ENCODE results near the gene G3BP1.
"Not testable (repeated sequence)": the region's sequence is repeated elsewhere in the genome, so short reads cannot be mapped to it uniquely, and the experiment has no call there.

G3BP1 gene

DNA sequence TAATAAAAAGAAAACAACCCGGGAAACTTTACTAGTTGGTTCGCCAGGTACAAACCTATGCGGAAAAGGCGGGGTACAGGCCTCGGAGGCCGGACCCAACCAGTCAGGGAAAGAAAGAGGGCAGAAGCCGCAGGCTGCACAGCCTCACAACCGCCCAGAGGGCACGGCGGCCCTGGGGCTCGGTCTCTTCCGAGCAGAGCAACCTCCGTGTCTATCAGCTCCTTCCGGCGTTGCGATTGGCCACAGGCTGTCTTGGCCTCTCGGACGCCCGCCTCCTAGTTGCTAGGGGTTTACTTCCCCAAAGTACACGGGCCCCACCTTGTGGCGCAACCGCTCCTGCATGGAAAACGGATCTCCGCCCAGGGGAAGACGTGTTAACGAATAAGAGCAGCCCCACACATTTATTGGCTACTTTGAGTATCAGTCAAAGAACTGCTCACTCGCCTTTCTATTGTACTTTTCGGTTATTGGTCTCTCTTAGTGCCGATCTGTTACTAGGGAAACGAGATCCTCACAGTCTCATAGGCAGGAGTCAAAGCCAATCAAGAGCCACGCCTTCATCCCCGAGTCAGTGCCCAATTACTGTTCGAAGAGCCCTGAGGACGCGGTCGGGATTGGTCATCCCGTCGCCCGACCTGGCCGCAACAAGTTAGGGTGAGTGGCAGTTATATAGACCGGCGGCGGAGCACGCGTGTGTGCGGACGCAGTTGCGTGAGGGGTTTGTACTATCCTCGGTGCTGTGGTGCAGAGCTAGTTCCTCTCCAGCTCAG is at the start of gene G3BP1:
TSS of gene G3BP1 (plus strand) at position 696 of the 770 bp plus-strand sequence. CDS start 14,667 bp downstream, outside the sequence.
- DNase-seq (ENCODE audit: low read depth, low spot score), result peak; percentile 99

DNA sequence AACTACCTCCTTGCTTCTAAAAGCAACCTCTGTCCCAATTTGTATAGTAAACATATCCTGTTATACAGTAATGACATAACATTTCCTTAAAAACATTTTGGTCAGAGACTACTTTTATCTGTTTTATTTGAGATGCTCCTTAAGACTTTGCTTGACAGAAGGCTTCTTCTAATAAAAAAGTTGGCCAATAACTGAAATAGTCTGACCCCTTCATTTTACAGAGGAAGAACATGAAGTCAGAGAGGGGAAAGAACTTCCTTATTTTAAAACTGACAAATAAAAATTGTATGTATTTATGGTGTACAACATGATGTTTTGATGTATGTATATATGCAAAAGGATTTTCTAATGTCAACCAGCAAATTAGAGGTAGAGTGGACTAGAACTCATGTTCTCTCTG is 49.2 kb upstream of the G3BP1 start:
- DNase-seq (ENCODE audit: low read depth, low spot score), result no peak

DNA sequence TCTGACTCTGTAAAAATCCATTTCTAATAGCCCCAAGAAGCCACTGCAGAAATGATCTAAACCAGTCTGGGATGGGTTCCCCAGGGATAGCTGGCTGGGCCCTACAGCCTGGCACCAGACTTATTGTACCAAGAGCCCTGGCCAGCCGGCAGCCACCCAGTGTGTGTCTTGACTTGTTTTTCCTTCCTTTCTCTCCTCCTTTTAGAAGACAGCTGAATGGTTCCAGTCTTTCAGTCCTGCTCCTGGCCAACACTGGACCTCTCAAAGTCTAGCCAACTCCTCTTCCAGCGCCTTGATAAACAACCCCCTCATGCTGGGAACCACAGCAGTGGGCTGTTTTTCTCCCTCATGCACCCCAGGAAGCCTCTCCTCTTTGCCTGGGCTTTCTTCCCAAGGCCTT is 47.4 kb upstream of the G3BP1 start:
- DNase-seq (ENCODE audit: low read depth, low spot score), result no peak

DNA sequence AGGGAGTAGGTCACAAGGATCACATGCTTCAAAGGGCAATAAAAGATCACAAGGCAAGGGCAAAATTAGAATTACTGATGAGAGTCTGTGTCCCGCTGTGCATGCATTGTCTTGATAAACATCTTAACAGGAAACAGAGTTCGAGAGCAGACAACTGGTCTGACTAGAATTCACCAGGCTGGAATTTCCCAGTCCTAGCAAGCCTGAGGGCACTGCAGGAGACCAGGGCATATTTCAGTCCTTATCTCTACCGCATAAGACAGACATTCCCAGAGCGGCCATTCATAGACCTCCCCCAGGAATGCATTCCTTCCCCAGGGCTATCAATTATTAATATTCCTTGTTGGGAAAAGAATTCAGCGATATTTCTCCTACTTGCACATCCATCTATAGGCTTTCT is 42.2 kb upstream of the G3BP1 start:
- not testable (repeated sequence) for DNase-seq (ENCODE audit: low read depth, low spot score)

DNA sequence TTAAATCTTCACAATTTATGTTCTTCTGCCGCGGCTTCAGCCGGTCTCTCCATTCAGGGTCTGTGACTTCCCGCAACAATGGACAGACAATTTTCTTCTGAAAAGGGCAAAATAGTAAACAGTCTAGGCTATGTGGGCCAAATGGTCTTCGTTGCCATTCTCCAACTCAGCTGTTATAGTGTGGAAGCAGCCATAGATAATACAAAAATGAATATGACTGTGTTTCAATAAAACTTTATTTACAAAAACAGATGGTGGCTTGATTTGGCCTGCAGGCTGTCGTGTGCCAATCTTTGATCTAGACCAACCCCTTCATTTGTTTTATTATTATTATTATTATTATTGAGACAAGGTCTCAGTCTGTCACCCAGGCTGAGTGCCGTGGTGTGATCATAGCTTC is 41.4 kb upstream of the G3BP1 start:
- DNase-seq (ENCODE audit: low read depth, low spot score), result no peak

DNA sequence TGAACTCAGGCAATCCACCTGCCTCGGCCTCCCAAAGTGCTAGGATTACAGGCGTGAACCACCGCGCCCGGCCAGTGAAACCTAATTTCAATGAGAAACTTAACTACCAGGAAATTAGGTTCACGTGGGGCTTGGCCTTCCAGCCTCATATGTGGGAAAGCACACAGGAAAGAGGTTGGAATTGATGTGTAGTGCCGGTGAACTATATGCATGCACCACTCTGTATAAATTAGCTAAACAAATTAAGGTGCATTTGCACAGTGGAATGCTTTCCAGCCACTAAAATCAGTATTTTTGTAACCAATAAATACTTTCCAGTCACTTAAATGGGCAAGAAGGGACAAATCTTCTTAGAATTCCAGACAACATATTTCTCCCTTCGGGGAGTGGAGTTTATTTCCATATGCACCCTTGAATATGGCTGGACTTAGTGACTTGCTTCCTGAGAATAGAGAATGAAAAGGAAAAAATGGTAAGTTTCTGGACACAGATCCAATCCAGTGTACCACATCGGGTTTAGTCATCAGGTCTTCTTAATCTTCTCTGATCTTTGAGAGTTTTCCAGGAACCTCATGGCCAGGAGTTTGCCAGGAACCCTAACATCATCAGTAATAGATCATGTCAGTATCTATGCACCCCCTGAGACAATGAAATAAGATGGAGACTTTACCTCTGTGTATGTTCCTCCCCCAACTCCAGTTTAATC is 38.2 kb upstream of the G3BP1 start:
- DNase-seq (ENCODE audit: low read depth, low spot score), result no peak

DNA sequence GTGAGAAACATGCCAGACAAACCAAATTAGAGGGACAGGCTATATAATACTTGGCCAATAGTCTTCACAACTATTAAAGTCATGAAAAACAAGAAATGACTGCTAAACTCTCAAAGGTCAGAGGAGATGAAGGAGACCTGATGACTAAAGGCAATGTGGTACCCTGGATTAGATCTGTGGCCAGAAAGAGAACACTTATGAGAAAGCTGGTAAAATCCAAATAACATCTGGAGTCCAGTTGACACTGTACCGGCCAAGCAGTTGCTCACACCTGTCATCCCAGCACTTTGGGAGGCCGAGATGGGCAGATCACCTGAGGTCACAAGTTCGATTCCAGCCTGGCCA is 37.7 kb upstream of the G3BP1 start:
- no peak for DNase-seq (ENCODE audit: low read depth, low spot score)

DNA sequence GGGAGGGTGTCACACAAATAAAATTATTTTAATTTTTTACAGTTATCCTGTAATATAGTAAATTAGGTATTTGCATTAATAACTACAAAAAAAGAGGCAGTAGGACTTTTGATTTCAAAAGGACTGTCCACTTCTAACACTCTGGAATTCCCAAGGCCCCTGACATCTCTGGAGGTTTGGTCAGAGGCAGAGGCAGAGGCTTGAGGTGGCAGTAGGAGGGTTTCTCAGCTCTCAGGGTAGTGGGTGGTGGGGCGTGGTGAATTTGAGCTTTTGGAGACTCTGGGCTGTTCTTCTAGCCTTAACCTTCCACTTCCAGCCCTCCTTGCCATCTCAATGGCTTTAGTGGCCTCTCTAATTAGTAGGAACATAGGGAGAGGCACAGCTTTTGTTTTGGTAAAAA is 36.1 kb upstream of the G3BP1 start:
- no peak for DNase-seq (ENCODE audit: low read depth, low spot score)

DNA sequence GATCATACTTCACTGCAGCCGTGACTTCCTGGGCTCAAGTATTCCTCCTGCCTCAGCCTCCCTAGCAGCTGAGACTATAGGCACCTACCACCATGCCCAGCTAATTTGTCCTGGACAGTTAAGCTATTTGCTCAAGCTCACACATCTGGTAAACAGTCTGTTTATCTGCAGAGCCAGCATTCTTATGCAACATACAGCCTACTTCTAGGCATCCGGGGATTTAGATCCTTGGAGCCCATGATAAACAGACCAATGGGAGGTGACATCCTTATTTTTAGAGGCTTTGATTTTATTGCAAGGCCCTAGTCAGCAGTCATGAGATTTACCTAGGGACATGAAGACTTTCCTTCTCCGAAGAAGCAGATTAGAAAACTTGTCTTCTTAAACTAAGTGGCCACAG is 34.3 kb upstream of the G3BP1 start:
- DNase-seq (ENCODE audit: low read depth, low spot score), result no peak

DNA sequence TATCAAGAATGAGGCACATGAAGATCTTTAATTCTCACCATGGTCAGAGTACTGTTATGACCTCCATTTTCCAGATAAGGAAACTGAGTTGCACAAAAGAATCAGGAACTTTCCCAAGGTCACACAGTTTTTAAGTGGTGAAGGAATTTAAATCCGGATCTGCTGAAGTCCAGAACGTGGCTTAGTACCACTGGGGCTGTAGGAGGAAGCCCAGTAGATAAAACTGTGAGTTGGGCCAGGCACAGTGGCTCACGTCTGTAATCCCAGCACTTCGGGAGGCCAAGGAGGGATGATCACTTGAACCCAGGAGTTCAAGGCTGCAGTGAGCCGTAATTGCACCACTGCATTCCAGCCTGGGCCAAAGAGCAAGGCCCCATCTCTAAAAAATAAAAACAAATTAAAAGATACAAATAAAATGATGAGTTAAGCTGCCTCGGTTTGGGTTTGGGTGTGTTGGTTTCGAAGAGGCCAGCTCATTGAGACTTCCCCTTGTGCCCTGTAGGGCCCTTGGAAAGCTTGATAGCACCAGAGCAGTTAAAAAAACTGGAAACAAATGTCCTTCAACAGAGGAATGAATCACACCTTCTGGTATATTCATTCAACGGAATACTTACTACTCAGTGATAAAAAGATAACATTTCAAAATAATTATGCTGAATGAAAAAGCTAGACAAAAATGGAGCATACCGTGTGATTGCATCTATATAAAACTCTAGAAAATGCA is 33.5 kb upstream of the G3BP1 start:
- no peak for DNase-seq (ENCODE audit: low read depth, low spot score)

DNA sequence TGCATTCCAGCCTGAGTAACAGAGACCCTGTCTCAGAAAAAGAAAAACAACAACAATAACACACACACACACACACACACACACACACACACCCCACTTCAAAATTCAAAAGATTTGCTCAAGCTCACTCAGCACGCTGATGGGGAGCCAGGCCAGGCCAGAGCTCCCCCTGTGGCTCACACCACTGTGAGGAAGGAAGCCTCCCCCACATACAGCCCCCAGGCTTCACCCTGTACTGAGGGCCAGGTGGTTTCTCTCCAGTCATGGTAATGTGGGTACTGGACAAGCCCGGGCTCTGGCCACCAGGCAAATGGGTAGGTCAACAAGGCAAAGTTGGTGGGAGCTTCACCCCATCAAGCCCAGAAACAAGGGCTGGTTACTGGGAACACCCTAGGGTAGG is 32.4 kb upstream of the G3BP1 start:
- no peak for DNase-seq (ENCODE audit: low read depth, low spot score)

DNA sequence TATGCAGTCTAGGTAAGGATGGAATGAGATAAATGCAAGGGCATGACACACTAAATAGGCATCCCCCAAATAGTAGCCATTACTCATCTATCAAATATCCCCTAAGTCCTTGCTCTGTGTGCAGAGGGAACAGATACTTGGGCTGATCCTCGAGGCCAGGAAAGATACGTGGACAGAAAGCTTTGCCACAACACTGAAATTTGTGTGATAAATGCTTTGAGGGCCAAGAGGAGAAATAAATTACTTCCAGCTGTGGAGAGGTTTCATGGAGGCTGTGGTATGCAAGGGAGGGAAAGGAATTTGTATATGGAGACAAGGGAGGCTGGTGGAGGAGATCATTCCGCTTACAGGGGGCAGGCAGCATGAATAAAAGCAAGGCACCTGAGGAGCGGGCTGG is 31.8 kb upstream of the G3BP1 start:
- DNase-seq (ENCODE audit: low read depth, low spot score), result no peak

DNA sequence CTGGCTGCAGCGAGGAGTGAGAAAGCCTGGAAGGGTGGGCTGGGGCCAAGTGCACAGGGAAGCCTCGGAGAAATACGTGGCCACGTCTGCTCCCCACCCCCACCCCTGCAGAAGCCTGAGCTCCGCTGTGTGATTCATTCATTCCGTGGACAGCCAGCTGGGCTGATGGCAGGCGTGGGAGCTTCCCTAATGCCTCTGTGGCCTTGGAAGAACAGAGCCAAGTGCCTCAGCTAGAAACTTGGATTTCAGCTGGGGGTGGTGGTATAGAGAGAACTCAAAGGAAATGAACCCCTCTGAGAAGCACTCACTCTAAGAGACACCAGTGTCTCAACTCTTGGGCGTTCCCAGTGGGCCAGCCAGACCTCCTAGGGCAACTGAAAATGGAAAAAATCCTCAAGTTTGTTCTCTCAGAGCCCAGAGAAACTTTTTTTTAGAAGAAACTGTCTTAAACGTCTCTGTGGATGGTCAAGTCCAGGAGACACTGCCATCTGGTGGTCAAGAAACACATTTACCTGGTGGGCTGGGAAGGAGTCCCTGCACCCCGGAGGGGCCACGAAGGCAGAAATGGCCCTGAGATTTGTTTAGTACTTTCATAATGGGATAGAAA is 31.3 kb upstream of the G3BP1 start:
- no peak for DNase-seq (ENCODE audit: low read depth, low spot score)

DNA sequence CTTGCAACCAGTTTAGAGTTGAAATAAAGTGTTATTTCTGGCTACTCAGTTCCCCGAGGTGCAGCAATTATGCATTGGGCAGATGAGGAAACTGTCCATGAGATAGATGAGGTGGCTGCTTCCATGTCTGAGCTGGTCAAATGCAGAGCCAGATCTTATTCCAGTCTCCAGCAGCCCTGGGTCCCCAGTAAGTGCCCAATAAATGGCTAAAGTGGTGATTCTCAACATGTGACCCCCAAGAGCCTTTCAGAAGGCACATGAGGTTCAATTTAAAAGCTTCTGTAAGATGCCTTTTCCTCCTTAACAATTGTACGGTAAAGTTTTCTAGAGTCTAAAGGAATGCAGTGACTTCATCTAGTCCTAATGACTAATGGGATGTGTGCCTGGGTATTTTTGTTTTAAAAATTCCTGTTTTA is 30.8 kb upstream of the G3BP1 start:
- no peak for DNase-seq (ENCODE audit: low read depth, low spot score)

DNA sequence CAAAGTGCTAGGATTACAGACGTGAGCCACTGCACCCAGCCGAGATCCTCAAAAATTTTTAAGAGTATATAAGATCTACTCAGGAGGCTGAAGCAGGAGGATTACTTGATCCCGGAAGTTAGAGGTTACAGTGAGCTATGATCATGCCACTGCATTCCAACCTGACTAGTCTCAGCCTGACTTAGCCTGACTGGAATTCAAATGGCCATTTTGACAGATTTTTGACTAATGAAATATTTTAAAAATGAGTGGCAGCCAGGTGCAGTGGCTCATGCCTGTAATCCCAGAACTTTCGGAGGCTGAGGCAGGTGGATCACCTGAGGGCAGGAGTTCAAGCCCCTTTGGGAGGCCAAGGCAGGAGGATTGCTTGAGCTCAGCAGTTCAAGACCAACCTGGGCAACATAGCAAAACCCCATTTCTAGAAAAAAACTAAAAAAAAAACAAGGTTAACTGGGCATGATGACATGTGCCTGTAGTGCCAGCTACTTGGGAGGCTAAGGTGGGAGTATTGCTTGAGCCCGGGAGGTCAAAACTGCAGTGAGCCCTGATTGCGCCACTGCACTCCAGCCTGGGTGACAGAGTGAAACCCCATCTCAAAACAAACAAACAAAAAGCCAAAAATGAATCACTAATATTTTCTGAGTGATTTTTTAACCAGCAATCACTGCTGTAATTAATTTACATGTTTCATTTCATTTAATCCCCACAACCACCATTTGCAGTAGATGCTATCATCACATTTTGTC is 29.9 kb upstream of the G3BP1 start:
- DNase-seq (ENCODE audit: low read depth, low spot score), result no peak

DNA sequence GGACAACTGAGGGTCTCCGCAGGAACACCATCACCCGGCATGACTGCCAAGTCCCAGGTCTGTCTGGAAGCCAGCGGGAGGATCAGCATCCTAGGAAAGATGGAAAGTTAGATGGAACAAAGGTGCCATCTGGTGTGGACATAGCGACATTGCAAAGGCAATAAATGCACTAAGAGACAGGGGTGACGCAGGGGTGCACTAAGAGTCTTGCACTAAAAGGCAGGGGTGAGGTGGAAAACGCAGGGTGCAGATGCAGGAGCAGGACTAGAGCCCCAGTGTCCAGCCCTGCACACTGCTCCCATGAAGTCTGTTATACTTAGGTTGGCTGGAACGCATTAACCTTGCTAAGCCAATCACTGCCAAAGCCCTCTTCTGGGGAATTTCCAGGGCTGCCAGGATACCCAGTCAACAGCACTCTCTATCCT is 28.9 kb upstream of the G3BP1 start:
- DNase-seq (ENCODE audit: low read depth, low spot score), result no peak

DNA sequence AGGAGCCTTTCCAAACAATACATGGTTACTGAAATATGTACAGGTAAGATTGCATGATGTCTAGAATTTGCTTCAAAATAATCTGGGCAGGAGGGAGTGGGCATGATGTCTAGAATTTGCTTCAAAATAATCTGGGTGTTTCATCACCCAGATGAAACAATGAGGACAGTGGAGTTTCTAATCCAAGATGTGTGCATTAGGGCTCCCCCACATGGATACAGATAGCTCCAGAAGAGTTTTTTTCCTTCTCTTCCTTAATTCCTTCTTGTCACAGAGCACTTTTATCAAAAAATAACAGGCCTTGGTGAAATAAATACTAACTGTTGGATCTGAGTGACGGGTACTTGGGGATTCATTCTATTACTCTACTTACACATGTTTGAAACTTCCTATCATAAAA is 28.2 kb upstream of the G3BP1 start:
- no peak for DNase-seq (ENCODE audit: low read depth, low spot score)

DNA sequence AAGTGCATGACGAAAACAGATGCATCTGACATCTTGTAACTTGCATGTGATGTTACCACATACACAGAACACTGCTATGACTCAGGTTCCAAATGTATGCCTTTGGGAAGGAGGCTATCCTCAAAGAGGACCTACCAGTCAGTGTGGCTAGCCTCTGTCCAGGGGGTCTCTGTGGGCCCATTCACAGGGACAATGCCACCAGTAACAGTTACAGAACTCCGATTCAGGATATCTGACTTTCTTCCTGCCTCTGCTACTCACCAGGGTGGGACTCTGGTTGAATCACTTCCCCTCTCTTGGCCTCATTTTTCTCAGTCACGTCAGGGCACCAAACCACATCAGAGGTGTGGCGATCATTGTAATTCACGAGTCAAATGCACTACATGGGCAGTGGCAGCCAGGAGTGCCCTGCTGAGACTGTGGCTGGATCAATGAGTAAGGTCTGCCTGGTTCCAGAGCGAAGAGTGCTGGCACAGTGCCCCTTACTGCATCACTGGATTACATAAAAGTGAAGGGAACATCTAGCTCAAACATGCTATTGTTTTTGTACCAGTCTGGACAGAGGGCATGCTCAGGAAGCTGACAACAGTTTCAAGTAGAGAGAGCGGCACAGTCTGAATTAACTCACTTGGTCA is 26.6 kb upstream of the G3BP1 start:
- no peak for DNase-seq (ENCODE audit: low read depth, low spot score)

DNA sequence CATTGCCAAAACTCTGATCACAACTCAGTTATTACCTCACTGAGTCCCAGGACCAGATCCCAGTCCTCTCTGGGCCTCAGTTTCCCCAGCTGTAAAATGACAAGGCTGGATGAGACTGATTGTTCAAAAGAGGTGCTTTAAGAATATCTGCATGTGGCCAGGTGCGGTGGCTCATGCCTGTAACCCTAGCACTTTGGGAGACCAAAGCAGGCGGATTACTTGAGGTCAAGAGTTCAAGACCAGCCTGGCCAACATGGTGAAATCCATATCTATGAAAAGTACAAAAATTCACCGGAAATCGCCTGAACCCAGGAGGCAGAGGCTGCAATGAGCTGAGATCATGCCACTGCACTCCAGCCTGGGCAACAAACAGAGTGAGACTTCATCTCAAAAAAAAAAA is 21.6 kb upstream of the G3BP1 start:
- DNase-seq (ENCODE audit: low read depth, low spot score), result no peak

DNA sequence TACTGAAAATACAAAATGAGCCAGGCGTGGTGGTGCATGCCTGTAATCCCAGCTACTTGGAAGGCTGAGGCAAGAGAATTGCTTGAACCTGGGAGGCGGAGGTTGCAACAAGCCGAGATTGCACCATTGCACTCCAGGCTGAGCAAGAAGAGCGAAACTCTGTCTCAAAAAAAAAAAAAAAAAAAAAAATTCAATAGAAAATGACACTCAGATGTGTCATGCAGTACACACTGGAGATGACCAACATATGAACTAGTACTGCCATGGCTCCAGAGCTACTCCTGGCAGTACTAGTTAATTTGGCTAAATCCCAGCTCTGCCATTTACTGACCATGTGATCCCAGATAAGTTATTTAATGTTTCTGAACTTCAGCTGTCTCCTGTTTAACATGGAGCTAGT is 20.7 kb upstream of the G3BP1 start:
- DNase-seq (ENCODE audit: low read depth, low spot score), result no peak

DNA sequence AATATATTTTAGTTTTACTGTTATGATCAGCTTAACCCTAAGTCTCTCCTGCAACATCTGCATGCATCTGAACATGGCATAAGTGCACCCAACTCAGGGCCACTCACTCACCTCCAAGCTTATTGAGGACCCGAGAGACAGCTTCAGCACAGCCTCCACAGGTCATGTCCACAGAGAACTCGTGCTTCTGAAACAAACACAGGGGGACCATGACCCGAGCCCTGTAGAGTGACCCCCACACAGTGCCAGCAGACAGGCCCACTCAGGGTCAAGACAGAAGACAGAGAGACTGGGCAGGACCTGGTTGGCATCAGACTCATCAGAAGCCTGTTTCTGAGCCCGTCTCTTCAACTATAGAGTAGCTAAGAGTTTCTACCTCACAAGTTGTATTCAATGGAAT is 20.2 kb upstream of the G3BP1 start:
- DNase-seq (ENCODE audit: low read depth, low spot score), result no peak
